HG03571 (cell line): ENCODE measurements around the gene LRRC56.

Source experiments
- ATAC-seq: cut with Tn5 transposase; IDR thresholded peaks from one replicate; pipeline ENCODE4 v1.9.1; 2021; ENCODE audit not compliant: unreplicated experiment

Gene LRRC56

GRCh38 chr11:537622-538430 is 499 bp downstream of the LRRC56 start:
- ATAC-seq: no peak

- no peak for ATAC-seq
Measured at GRCh38 chr11:538431-539051, 1.2 kb downstream of the LRRC56 start.

GRCh38 chr11:539971-540481 is 2.7 kb downstream of the LRRC56 start:
- ATAC-seq: no peak

GRCh38 chr11:540583-541432 is 3.5 kb downstream of the LRRC56 start:
- no peak for ATAC-seq

- ATAC-seq: no peak
Measured at GRCh38 chr11:541433-541885, 4.1 kb downstream of the LRRC56 start.

GRCh38 chr11:544817-545166 is 7.5 kb downstream of the LRRC56 start:
- ATAC-seq: no peak

GRCh38 chr11:545171-545570 is 7.8 kb downstream of the LRRC56 start:
- no peak for ATAC-seq

- no peak for ATAC-seq
Measured at GRCh38 chr11:548700-549603, 11.6 kb downstream of the LRRC56 start.

- no peak for ATAC-seq
Measured at GRCh38 chr11:550021-550745, 12.9 kb downstream of the LRRC56 start.

GRCh38 chr11:550746-551085 is 13.4 kb downstream of the LRRC56 start:
- no peak for ATAC-seq

GRCh38 chr11:551131-551530 is 13.8 kb downstream of the LRRC56 start:
- ATAC-seq: no peak

- ATAC-seq: no peak
Measured at GRCh38 chr11:551596-551995, 14.3 kb downstream of the LRRC56 start.

GRCh38 chr11:553083-553987 is 16.0 kb downstream of the LRRC56 start:
- ATAC-seq: no peak

- no peak for ATAC-seq
Measured at GRCh38 chr11:553988-554340, 16.6 kb downstream of the LRRC56 start.

- ATAC-seq: no peak
Measured at GRCh38 chr11:554428-555226, 17.3 kb downstream of the LRRC56 start.

- ATAC-seq: no peak
Measured at GRCh38 chr11:555227-555779, 18.0 kb downstream of the LRRC56 start.

GRCh38 chr11:555780-556661 is 18.7 kb downstream of the LRRC56 start:
- ATAC-seq: no peak
